Stimulated activated CD8-positive, alpha-beta memory T cell treated with anti-CD3 and anti-CD28 coated beads, Interleukin-7, amount 100 ng/mL, for 48 hours (primary cell): ENCODE data around the gene SEPTIN11.
"Not testable (repeated sequence)": the region's sequence is repeated elsewhere in the genome, so short reads cannot be mapped to it uniquely, and the experiment has no call there.

Experiments
- DNase-seq, 2 donors: peaks; one replicate each; pipeline ENCODE4 v3.0.0-alpha.2; 2020; ENCODE audit warnings: low read depth in 1 of 2; ENCODE audit errors: extremely low read depth in 1 of 2

The SEPTIN11 gene

DNA sequence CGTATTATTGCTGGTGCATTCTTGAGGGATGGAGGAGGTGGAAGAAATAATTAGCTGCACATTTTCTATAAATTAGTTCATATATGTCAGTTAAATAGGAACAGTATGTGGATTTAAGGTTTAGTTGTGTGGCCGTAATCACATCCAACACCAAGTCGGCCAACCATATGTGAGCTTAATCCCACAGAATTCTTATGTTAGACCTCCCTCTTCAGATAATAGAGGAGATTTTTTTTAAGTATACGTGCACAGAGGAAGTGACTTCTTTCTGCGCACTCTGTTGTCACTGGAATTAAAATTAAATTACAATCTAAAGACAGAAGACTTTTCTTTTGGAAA, 2.1 kb downstream of the SEPTIN11 start:
- no peak for DNase-seq

DNA sequence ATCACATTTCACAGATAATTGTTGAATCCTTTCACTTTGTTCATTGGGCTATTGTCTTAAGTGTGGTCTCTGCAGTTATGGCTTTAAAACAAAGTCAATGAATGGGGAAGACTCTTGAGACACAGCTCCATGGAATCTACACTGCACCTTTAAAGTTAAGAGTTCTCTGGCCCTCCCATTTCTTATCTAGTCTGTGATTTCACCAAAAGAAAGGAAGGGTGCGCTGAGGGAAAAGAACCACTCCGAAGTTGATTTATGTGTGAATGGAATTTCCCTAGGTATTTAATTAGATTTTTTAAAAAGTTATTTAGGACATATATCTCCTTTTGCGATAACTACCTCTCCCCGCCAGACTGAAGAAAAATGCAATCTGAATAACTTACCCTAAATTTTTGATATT, 2.5 kb downstream of the SEPTIN11 start:
- DNase-seq, result no peak

DNA sequence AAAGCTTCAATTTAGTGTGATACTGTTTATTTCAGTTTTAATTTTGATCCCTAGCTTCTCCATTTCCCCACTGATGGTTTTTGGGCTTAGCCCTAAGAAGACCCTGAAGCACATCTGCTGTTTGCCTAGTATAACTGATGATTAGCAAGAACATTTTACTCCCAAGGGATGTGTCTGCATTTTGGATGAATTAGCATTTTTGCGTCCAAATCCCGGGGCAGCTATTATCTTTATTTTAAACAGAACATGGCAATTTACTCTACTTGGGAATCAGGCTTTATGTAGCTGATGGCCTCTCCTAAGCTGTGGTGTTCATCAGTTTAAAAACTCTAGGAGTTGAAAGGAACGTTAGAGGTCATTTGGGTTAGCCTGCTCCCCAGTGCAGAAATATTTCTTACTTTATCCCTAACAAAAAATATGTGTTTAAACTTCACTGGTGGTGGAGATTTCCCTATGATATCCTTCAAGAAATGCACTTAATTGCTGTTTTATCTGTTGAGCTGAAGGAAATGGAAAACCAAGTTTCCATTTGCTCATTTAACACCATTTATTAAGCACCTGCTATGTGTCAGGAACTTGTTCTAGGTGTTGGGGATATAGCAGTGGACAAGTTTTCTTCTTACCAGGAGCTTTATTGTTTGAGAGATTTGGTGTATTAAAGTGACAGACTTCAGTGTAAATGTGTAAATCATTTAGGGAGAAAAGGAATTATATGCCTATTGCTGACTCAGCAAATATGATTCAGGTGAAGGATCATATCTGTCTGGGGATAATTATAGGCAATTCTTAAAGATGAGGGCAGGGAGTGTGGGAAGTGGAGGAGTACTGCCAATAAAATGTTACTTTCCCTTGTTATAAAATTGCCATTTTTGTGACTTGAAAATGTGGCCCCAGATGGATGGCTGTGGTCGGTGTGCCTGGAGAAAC, 3.4 kb downstream of the SEPTIN11 start:
- no peak for DNase-seq

DNA sequence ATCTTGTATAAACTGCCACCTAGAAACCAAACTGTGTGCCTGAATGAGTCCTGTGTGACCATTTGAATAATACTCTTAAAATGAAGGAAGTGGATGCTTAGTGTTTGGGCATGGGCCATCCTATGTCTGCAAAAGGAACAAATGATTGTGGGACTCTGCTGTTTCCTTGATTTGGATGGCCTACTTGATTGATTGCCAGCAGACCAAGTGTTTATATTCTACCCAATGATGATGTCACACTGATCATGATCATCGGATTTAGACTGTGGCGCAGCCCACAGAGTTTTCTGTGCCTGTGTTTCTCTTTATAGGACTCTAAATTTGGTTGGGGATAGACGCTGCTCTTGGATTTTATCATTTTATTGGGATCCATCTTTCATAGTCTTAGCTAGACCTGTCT, 4.4 kb downstream of the SEPTIN11 start:
- DNase-seq, result no peak

DNA sequence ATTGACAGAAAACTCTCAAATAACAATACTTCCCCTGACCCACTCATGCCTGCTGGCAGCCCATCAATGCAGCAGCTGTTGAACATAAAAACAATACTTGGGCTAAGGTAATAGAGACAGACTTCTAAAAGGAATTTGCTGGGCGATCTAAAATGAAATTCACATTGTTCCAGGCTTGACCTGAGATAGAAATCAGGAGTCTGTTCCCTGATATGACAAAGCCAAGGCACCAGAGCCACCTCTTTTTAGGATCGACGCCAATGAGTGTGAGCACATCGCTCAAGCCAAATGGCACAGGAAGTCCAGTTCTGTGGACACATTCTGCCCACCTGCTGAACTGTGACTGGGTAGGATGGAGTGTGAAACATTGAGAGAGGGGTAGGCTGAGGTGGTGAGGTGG, 4.9 kb downstream of the SEPTIN11 start:
- no peak for DNase-seq

DNA sequence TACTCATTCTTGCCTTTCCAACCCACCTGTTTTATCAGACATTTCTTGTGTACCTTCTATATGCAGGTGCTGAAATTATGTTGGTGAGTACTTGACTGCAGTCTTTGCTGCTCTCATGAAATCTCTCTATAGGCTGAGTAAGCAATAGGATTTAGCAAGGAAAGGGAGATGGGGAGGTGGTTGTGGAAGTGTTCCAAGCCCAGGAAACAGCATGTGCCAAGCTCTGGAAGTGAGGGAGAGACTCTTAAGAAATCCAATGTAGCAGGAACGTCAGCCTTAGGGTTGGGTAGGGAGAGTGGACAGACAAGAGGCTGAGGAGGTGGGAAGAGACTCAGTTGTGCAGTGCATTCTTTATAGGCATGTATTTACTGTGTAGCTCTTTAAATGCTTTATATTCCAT, 5.6 kb downstream of the SEPTIN11 start:
- DNase-seq, result no peak

DNA sequence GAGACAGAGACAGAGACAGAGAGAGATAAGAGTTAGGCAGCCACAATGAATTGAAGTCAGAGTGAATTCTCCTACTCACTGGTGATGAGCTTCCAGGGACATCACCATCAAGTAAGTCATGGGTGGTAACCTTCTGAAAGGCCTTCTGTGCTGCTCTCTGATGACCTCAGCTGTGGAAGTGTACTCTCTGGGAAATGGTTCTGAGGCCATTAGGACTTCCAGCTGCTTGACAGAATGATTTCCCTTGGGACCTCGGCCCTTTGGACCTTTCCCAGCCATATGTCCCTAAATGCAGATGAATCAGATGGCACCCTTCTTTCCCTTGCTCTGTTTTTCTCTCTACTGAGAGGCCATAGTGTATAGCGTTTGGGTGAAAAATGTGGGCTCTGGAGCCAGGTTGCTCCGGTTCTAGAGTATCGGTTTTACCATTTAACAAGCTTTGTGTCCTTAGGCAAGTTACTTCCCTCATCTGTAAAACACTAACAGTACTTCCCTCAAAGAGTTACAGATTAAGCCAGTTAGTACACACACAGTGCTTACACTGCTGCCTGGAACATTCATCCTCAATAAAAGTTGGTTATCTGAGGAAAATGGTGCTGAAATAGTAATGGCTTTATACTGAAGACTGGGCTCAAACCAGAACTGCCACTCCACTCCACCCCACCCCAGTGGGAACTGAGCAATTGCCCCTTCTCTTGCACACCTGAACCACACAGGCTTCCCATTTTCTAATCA, 7.6 kb downstream of the SEPTIN11 start:
- DNase-seq, result no peak

DNA sequence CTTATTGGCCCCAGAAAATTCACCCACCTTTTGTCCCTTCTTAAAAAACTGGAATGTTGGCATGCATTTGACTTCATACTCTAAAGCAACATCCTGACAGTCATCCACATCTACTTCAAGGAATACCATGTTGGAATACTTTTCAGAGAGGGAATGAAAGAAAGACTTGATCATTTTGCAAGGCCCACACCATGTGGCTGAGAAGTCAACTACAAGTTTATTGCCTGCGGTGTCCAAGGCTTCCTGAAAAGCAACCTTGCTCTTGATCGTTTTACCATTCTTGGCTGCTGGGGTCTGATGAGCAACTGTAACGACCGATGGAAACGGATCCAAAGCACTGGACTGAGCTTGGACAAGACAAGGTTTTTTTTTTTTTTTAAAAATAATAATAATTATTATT, 9.3 kb downstream of the SEPTIN11 start:
- no peak for DNase-seq

DNA sequence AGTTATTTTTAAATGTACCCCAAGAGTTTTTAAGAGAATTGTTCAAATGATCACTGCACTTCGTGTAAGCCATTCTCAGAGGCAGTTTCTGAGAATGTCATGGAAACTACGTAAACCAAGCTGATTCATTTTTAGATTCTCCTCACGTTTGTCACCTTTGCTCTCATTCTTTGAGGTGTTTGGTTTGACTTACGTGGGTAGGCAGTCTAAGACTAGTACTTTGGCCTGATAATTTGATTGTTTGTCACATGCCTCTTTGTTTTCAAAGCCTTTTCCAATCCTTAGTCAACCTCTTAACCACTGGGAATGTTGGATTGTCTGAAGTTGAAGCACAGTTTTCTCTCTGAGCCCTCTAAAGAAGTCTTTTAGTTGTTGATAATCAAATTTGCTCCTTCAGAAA, 10.5 kb downstream of the SEPTIN11 start:
- no peak for DNase-seq

DNA sequence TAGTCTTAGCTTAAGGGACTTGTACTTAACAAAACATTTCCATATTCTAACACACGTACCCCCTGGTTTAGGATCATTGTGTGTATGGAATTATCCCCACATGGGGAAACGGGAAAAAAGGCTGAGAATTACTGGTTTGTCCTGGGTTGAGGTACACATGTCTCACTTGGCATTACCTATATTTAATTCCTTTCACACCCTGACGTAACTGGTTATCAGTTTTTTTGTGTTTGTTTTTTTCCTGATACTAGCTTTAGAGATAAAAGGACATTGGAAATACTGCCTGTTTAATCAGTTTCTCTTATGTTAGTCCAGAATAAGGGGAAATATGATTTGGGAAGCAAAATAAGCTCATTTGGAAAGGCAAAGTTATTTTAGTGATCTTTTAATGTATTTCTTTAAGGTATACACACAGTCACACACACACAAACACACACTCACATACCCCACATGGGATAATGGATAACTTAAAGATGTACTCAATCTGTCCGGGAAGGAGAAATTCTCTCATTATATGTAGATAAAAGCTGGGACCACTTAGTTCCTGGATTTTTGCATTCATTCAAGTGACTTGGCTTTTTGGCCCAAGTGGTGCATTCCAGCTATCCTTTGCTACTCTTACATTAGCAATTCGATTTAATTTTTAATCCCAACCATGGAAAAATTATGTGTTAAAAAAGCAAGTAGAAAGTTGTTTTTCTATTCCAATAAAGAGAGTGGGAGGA, 13.0 kb downstream of the SEPTIN11 start:
- no peak for DNase-seq

DNA sequence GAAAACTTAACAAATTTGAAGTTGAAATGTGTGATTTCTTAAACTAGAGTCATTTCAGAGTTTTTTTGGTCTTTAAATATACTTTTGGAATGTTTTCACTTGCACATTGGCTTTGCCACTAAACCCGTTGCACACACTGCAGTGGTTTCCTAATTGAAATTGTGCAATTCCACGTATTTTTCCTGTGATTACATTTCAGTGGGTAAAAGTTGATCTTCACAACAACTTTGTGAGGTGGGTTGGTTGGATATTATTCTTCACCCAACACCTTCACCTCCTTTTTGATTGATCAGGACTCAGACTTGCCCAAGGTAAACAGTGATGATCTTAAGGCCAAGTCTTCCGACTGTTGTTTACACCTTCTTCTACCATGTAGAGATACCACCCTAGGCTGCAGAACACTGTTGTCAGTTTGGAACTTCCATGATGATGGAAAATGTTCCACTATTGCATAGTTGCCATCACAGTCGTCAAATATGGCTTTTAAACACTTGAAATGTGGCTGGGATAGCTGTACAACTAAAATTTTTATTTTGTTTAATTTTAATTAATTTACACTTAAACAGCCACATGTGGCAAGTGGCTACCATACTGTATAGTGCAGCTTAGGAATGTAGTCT, 13.7 kb downstream of the SEPTIN11 start:
- no peak for DNase-seq

DNA sequence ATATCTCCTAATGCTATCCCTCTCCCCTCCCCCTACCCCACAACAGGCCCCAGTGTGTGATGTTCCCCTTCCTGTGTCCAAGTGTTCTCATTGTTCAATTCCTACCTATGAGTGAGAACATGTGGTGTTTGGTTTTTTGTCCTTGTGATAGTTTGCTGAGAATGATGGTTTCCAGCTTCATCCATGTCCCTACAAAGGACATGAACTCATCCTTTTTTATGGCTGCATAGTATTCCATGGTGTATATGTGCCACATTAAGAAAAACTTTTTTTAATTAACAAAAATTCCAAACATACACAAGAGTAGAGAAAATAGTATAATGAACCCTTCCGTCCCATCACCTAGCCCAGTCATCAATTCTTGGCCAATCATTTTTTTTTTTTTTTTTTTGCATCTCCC, 14.4 kb downstream of the SEPTIN11 start:
- DNase-seq, result not testable (repeated sequence)

DNA sequence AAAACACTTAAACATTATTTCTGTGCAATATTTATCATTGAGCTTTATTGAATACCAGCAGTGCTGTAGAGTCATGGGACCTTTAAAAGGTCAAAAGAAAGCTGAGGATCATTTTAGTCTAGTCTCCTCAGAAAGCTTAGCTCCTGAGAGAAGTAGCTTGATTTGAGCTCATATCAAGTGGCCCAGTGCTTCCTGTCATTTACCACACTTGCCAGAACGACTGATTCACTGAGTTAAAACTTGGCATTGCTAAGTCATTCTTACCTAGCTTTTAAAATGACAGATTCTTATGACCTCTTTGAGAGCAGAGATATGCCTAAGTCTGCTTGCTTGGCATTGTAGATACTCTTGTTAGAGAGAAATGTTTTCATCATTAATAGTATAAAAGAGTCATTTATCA, 15.2 kb downstream of the SEPTIN11 start:
- no peak for DNase-seq

DNA sequence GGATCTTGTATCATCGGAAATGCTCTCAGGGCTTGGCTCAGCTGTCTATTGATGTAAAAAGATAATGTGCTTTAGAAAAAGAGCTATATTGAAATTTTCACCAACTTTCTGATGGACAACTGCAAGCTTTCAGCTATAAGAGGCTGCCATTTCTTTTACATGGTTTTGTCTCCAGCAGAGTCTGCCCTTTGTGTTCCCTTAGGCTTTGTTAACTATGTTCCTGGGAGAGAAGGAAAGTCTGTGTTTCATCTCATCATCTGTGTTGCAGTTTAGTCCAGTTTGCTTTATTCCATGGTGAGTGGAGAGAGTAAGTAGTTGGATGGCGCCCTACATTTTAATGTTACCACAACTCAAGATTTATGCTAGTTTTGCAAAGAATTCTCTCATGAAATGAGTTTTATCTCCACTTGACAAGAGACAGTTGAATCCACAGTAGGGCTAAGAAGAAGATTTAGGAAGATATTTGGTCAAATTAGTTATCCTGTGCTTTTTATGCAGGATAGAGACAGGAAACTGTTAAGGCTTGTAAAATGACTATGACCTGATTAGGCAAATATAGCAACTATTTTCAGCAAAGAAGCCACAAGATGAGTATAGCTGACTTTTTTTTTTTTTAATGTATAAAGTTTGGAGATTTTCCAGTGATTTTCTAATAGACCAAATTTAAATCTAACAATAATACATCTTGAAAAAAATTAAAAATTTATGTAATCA, 16.5 kb downstream of the SEPTIN11 start:
- DNase-seq, result no peak

DNA sequence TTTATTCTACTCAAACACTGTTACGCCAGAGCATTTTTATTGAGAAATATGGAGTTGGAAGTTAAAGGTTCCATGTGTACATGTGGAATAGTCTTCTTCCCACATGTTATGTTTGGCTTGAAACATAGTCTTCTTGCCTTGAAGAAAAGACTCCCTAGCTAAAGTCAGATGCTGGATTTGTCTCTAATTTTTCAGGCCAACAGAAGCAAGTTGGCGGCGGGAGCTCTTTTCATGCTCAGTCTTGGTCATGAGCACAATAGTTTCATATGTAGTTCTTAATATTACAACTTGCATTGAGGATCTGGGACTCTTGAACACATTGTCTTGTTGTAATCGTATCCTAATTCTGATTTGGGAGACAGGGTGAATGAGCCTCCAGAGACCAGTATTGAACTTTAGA, 19.4 kb downstream of the SEPTIN11 start:
- no peak for DNase-seq

DNA sequence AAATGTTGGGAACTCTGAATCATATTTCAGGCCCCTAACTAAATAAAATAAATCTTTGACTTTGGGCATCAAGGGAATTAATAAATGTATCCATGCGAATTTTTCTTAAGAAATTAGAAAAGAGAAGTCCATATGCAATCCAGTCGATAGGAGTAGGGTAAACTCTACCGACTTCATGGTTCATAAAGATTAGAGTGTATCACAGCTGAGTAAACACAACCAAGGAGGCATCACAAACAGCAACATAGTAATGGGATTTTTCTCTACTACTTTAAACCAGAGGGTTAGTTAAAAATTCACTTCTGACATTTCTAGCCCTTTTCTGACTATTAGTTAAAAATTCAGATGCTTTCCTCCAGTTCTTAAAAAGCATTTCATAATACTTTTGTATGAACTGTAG, 19.9 kb downstream of the SEPTIN11 start:
- DNase-seq, result no peak

DNA sequence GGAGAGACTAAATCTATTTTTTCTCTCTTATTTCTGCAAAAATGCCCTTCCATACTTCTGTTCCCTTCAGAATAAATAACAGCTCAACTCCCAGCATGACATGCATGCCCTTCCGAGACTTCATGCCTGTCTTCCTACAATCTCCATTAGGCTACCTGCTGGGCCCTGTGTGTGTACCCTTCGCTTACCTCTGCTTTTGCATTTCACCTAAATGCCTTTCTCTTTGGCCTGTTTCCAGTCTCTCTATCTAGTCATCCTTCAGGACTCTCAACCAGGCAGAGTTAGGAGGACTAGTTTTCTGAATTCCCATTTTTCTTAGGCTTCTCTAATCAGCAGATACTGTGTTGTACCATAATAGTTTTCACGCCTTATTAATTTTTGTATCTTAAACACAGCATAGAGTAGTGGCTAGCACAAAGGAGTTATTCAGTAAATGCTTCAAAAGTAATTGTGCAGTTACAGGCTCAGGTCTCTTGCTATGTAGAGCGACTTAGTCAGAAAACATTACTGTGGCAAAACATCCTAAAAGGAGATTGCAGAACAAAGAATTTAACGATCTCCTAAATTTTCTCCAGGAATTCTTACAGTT, 20.5 kb downstream of the SEPTIN11 start:
- DNase-seq, result no peak

DNA sequence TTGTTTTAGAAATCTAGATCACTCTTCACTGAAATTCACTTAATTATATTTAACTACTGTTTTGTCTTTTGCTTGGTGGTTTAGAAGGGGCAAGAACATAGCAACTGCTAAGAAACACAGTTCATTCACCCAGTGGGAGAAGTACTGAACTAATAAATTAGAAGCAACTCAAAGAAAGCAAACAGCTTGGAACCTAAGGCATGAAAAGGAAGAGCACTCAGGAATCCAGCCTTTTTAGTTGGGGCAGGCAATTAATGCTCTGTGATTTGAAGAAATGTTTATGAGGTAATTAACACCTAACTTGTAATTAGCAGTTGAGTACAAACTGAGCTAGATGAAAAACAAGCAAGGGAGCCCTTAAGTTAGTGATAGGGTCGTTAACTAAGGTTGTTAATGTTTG, 22.8 kb downstream of the SEPTIN11 start:
- DNase-seq, result no peak

DNA sequence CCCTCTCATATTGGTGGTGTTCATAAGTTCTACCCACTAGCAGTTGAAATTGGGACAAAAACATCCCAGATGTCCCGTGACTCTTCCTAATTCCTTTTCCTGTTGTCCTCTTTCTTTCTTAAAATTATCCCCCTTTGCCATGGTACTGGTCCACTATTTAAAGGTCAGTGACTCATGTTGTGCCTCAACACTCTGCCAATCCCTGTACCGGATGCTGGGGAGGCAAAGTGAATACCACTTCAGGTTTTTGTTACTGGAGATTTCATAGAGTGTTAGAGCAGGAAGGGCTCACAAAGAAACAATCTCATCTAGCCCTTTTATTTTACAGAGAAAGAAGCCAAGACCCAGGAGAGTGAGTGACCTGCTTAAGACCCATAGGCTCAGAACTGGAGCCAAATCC, 24.6 kb downstream of the SEPTIN11 start:
- DNase-seq, result no peak

DNA sequence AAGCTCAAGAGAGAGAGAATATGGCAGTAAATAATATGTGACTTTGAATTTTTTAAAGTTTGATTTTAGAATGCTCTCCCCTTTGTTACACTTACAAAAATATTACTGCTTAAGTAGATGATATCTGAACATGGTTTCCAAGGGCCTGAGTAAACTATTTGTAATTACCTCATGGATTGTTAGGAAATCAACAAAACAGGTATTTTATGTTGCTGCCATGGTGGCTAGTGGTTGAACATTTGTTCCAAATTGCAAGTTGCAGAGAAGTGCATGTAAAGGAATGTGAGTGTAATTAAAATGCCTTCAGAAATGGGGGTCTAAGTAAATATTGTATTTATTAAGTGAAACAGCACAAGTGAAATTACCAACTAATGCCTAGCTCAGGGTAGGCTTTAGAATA, 27.6 kb downstream of the SEPTIN11 start:
- no peak for DNase-seq
